Measurements from ENCODE around the gene RASAL3. TPM values are rescaled to one million over a fixed set of nuclear protein-coding genes. Genes with fewer than 3 reads are reported as not detected.
"Not testable (repeated sequence)": the region's sequence is repeated elsewhere in the genome, so short reads cannot be mapped to it uniquely, and the experiment has no call there.

The RASAL3 gene
- polyA plus RNA-seq, 2 donors = 3.6 to 5.8 TPM

GRCh38 chr19:15475169-15475568 is 10.8 kb upstream of the RASAL3 start:
- Histone ChIP-seq H3K27ac (ENCODE audit: low read depth in 2 of 2, low read length in 1 of 2) (no peak overlapping the region), H3K4me1 (ENCODE audit: control insufficient read depth in 2 of 2, insufficient read depth in 2 of 2, low read length in 1 of 2) (peaks cover 0 to 4% of the 10 kb centered on the region in 2 donors), H3K4me3 (ENCODE audit: low read depth in 1 of 2, low read length in 2 of 2) (no peak overlapping the region), H3K36me3 (ENCODE audit: control insufficient read depth in 2 of 2, insufficient read depth in 2 of 2, low read length in 1 of 2) (no peaks in the 10 kb centered on the region), H3K27me3 (ENCODE audit: control insufficient read depth in 1 of 2, insufficient read depth in 2 of 2, low read length in 2 of 2) (no peaks in the 10 kb centered on the region), H3K9me3 (ENCODE audit: control insufficient read depth in 2 of 2, insufficient read depth in 1 of 2, low read depth in 1 of 2, low read length in 1 of 2) (no peaks in the 10 kb centered on the region)
- WGBS, 2 donors = 80 to 85% methylated on average over 4 of the region's 4 CpGs

- H3K4me3 ChIP-seq (ENCODE audit: low read depth in 1 of 2, low read length in 2 of 2); H3K27me3 ChIP-seq (ENCODE audit: control insufficient read depth in 1 of 2, insufficient read depth in 2 of 2, low read length in 2 of 2); H3K4me1 ChIP-seq (ENCODE audit: control insufficient read depth in 2 of 2, insufficient read depth in 2 of 2, low read length in 1 of 2); H3K27ac ChIP-seq (ENCODE audit: low read depth in 2 of 2, low read length in 1 of 2); H3K36me3 ChIP-seq (ENCODE audit: control insufficient read depth in 2 of 2, insufficient read depth in 2 of 2, low read length in 1 of 2); H3K9me3 ChIP-seq (ENCODE audit: control insufficient read depth in 2 of 2, insufficient read depth in 1 of 2, low read depth in 1 of 2, low read length in 1 of 2): not testable (repeated sequence)
- 64 to 67% methylated on average over 4 of the region's 4 CpGs for WGBS, 2 donors
Observed at GRCh38 chr19:15473821-15474220, 9.5 kb upstream of the RASAL3 start.

DNA sequence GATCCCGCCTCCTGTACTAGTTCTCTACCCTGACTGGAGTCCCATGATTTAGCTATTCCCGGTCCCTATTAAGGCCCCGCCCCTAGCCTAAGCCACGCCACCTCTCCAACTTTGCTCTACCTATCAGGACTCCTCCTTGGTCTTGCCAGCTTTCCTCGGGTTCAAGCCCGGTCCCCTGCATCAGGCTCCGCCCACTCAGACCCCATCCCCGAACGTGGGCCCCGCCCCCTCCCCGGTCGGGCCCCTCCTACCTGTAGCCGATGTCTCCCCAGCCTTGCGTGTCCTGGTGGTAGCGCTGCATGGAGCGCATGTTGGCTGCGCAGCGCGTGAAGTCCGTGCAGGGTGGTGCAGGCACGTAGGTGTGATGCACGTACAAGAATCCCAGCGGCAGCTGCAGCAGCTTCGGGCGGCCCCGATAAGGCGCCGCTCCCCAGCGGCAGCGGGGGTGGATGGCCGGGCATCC is 7.3 kb upstream of the RASAL3 start:
- H3K4me1 ChIP-seq (ENCODE audit: control insufficient read depth in 2 of 2, insufficient read depth in 2 of 2, low read length in 1 of 2) = peaks cover 5 to 9% of the 10 kb centered on the region in 2 donors
- H3K27ac ChIP-seq (ENCODE audit: low read depth in 2 of 2, low read length in 1 of 2) = no peak overlapping the region
- H3K27me3 ChIP-seq (ENCODE audit: control insufficient read depth in 1 of 2, insufficient read depth in 2 of 2, low read length in 2 of 2) = peaks cover 0 to 2% of the 10 kb centered on the region in 2 donors
- no peaks in the 10 kb centered on the region for H3K36me3 ChIP-seq (ENCODE audit: control insufficient read depth in 2 of 2, insufficient read depth in 2 of 2, low read length in 1 of 2)
- 54 to 61% methylated on average over 31 of the region's 31 CpGs for WGBS, 2 donors
- H3K9me3 ChIP-seq (ENCODE audit: control insufficient read depth in 2 of 2, insufficient read depth in 1 of 2, low read depth in 1 of 2, low read length in 1 of 2) = no peaks in the 10 kb centered on the region
- no peak overlapping the region for H3K4me3 ChIP-seq (ENCODE audit: low read depth in 1 of 2, low read length in 2 of 2)

DNA sequence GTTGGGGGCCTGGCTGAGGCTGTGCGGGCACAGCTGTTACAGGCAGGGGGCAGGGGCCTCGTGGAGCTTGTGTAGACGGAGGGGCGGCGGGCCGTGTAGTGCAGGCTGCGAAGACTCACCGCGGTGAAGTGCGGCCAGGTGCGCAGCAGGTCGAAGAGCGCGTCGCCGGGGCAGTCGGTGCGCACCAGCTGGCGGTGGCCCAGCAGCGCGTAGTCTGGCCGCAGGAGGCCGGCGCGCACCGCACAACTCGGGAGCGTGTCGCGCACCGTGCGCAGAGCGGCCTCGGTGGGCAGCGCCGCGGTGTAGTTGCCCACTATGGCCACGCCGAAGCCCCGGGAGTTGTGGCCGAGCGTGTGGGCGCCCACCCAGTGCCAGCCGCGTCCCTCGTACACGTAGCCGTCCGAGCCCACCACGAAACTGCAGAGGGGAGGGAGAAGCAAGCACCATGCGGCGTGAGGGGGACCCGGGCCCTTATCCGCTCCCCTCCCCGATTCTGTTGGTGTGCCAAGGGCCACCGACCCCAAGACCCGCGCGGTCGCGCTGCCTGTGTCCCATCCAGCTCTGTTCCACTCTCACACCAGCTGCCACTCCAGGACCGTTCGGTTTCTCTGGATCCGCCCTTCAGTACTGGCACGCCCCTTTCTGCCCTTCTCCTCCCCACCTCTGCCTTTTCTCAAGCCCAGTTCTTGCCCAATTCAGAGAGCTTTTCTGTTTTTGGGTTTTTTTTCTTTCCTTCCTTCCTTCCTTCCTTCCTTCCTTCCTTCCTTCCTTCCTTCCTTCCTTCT is 5.4 kb upstream of the RASAL3 start:
- WGBS, 2 donors = 5 to 9% methylated on average over 38 to 65 of the region's 65 CpGs
- H3K27me3 ChIP-seq (ENCODE audit: control insufficient read depth in 1 of 2, insufficient read depth in 2 of 2, low read length in 2 of 2) = peaks cover 0 to 2% of the 10 kb centered on the region in 2 donors

GRCh38 chr19:15468675-15469512 is 4.5 kb upstream of the RASAL3 start:
- WGBS, 2 donors = 52 to 60% methylated on average over 12 of the region's 12 CpGs
- Histone ChIP-seq H3K4me3 (ENCODE audit: low read depth in 1 of 2, low read length in 2 of 2) (no peak overlapping the region), H3K27me3 (ENCODE audit: control insufficient read depth in 1 of 2, insufficient read depth in 2 of 2, low read length in 2 of 2) (peaks cover 0 to 2% of the 10 kb centered on the region in 2 donors)

More for the DNA sequence above, 5.4 kb upstream of the RASAL3 start:
- Histone ChIP-seq H3K4me1 (ENCODE audit: control insufficient read depth in 2 of 2, insufficient read depth in 2 of 2, low read length in 1 of 2) (peaks cover 5 to 9% of the 10 kb centered on the region in 2 donors), H3K9me3 (ENCODE audit: control insufficient read depth in 2 of 2, insufficient read depth in 1 of 2, low read depth in 1 of 2, low read length in 1 of 2) (no peaks in the 10 kb centered on the region), H3K36me3 (ENCODE audit: control insufficient read depth in 2 of 2, insufficient read depth in 2 of 2, low read length in 1 of 2) (no peaks in the 10 kb centered on the region), H3K27ac (ENCODE audit: low read depth in 2 of 2, low read length in 1 of 2) (no peak overlapping the region), H3K4me3 (ENCODE audit: low read depth in 1 of 2, low read length in 2 of 2) (peak overlapping the region; percentile 19 to 36)

DNA sequence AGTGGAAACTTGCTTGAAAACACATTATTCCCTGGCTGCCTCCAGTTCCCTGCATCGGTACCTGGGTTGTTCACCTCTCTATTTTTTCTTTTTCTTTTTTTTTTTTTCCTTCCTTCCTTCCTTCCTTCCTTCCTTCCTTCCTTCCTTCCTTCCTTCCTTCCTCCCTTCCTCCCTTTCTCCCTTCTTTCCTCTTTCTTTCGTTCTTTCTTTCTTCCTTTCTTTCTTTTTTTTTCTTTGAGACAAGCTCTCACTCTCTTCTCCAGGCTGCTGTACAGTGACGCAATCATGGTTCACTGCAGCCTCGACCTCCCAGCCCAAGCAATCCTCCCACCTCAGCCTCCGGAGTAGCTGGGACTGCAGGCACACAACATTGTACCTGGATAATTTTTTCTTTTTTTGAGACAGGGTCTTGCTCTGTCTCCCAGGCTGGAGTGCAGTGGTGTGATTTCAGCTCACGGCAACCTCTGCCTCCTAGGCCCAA is 3.4 kb upstream of the RASAL3 start:
- Histone ChIP-seq H3K36me3 (ENCODE audit: control insufficient read depth in 2 of 2, insufficient read depth in 2 of 2, low read length in 1 of 2) (no peaks in the 10 kb centered on the region), H3K27ac (ENCODE audit: low read depth in 2 of 2, low read length in 1 of 2) (no peak overlapping the region), H3K9me3 (ENCODE audit: control insufficient read depth in 2 of 2, insufficient read depth in 1 of 2, low read depth in 1 of 2, low read length in 1 of 2) (no peaks in the 10 kb centered on the region), H3K4me1 (ENCODE audit: control insufficient read depth in 2 of 2, insufficient read depth in 2 of 2, low read length in 1 of 2) (peaks cover 5 to 13% of the 10 kb centered on the region in 2 donors), H3K4me3 (ENCODE audit: low read depth in 1 of 2, low read length in 2 of 2) (no peak overlapping the region), H3K27me3 (ENCODE audit: control insufficient read depth in 1 of 2, insufficient read depth in 2 of 2, low read length in 2 of 2) (peaks cover 0 to 2% of the 10 kb centered on the region in 2 donors)
- WGBS, 2 donors = 76 to 80% methylated on average over 6 of the region's 6 CpGs

More at GRCh38 chr19:15468675-15469512, 4.5 kb upstream of the RASAL3 start:
- Histone ChIP-seq H3K9me3 (ENCODE audit: control insufficient read depth in 2 of 2, insufficient read depth in 1 of 2, low read depth in 1 of 2, low read length in 1 of 2) (no peaks in the 10 kb centered on the region), H3K36me3 (ENCODE audit: control insufficient read depth in 2 of 2, insufficient read depth in 2 of 2, low read length in 1 of 2) (no peaks in the 10 kb centered on the region), H3K27ac (ENCODE audit: low read depth in 2 of 2, low read length in 1 of 2) (no peak overlapping the region), H3K4me1 (ENCODE audit: control insufficient read depth in 2 of 2, insufficient read depth in 2 of 2, low read length in 1 of 2) (peaks cover 5 to 13% of the 10 kb centered on the region in 2 donors)

DNA sequence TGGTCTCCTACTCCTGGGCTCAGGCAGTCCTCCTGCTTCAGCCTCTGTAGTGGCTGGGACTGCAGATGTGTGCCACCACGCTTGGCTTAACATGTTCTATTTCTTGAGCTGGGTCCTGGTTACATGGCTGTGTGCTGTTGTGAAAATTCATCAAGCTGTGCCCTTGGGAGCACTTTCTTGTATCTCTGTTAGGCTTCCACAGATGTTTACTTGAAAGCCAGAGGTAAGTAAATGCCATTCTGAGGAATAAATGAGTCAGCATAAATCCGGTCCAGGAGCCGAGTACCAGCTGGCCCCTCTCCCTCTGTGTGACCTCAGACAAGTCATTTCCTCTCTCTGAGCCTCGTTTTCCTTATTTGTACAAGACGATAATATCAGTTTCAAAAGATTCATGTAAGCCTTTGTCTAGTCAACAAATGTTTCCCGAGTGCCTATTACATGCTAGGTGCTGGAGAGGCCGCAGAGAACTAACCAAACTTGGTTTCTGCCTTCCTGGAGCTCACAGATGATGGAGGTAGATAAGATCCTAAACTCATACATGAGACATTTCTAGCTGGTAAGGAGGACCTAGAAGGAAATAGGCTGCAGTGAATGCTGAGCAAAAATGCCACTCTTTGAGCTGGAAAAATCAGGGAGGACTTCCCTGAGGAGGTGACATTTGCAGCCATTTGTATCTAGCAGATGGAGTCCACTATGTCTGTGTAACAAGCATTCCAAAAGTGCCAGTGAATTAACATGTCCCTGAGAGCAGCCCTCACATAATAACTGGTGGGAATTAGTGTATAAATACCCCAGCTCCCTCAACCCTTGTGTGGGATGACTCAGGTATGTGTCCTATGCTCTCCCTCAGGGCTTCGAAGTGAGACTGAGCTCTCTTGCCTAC is 2.7 kb upstream of the RASAL3 start:
- Histone ChIP-seq H3K36me3 (ENCODE audit: control insufficient read depth in 2 of 2, insufficient read depth in 2 of 2, low read length in 1 of 2) (no peaks in the 10 kb centered on the region), H3K9me3 (ENCODE audit: control insufficient read depth in 2 of 2, insufficient read depth in 1 of 2, low read depth in 1 of 2, low read length in 1 of 2) (no peaks in the 10 kb centered on the region), H3K27ac (ENCODE audit: low read depth in 2 of 2, low read length in 1 of 2) (no peak overlapping the region), H3K4me3 (ENCODE audit: low read depth in 1 of 2, low read length in 2 of 2) (no peak overlapping the region), H3K27me3 (ENCODE audit: control insufficient read depth in 1 of 2, insufficient read depth in 2 of 2, low read length in 2 of 2) (peaks cover 0 to 2% of the 10 kb centered on the region in 2 donors), H3K4me1 (ENCODE audit: control insufficient read depth in 2 of 2, insufficient read depth in 2 of 2, low read length in 1 of 2) (peaks cover 5 to 13% of the 10 kb centered on the region in 2 donors)
- 35 to 36% methylated on average over 8 of the region's 8 CpGs for WGBS, 2 donors

- WGBS, 2 donors = 40 to 45% methylated on average over 24 to 25 of the region's 25 CpGs
Observed at GRCh38 chr19:15463861-15464371, 428 bp downstream of the RASAL3 start.

More at GRCh38 chr19:15463861-15464371, 428 bp downstream of the RASAL3 start:
- H3K4me3 ChIP-seq (ENCODE audit: low read depth in 1 of 2, low read length in 2 of 2) = peak overlapping the region; percentile 25 to 41
- H3K27ac ChIP-seq (ENCODE audit: low read depth in 2 of 2, low read length in 1 of 2) = peak overlapping the region; percentile 20 to 81
- H3K9me3 ChIP-seq (ENCODE audit: control insufficient read depth in 2 of 2, insufficient read depth in 1 of 2, low read depth in 1 of 2, low read length in 1 of 2) = no peaks in the 10 kb centered on the region
- no peaks in the 10 kb centered on the region for H3K27me3 ChIP-seq (ENCODE audit: control insufficient read depth in 1 of 2, insufficient read depth in 2 of 2, low read length in 2 of 2)
- no peaks in the 10 kb centered on the region for H3K36me3 ChIP-seq (ENCODE audit: control insufficient read depth in 2 of 2, insufficient read depth in 2 of 2, low read length in 1 of 2)
- H3K4me1 ChIP-seq (ENCODE audit: control insufficient read depth in 2 of 2, insufficient read depth in 2 of 2, low read length in 1 of 2) = peaks cover 0 to 5% of the 10 kb centered on the region in 2 donors

Measured in esophagus (tissue), 2 donors.